ENCODE results near the gene PLA2G10.
"Not testable (repeated sequence)": the region's sequence is repeated elsewhere in the genome, so short reads cannot be mapped to it uniquely, and the experiment has no call there.

The PLA2G10 gene, protein sequence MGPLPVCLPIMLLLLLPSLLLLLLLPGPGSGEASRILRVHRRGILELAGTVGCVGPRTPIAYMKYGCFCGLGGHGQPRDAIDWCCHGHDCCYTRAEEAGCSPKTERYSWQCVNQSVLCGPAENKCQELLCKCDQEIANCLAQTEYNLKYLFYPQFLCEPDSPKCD

DNA sequence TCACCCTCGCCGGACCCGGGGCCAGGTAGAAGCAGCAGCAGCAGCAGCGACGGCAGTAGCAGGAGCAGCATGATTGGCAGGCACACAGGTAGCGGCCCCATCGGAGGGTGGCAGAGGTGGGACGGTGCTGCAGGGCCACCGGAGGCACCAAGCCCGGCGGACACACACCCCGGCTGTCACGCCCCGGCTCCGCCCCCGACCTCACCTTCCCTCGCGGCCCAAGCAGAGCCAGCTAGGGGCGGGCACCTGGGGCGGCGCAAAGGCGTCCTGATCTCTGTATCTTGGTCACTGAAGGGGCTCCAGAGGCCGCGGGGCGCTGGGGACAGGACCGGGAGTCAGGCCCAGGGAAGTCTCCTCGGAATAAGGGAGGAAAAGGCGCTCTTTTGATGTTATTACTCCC is at the start of gene PLA2G10:
Gene PLA2G10, minus strand, starts transcription at position 180 of the 400 bp plus-strand sequence. Its CDS starts 79 bp downstream, at position 101.
- DNase-seq, result not testable (repeated sequence)

DNA sequence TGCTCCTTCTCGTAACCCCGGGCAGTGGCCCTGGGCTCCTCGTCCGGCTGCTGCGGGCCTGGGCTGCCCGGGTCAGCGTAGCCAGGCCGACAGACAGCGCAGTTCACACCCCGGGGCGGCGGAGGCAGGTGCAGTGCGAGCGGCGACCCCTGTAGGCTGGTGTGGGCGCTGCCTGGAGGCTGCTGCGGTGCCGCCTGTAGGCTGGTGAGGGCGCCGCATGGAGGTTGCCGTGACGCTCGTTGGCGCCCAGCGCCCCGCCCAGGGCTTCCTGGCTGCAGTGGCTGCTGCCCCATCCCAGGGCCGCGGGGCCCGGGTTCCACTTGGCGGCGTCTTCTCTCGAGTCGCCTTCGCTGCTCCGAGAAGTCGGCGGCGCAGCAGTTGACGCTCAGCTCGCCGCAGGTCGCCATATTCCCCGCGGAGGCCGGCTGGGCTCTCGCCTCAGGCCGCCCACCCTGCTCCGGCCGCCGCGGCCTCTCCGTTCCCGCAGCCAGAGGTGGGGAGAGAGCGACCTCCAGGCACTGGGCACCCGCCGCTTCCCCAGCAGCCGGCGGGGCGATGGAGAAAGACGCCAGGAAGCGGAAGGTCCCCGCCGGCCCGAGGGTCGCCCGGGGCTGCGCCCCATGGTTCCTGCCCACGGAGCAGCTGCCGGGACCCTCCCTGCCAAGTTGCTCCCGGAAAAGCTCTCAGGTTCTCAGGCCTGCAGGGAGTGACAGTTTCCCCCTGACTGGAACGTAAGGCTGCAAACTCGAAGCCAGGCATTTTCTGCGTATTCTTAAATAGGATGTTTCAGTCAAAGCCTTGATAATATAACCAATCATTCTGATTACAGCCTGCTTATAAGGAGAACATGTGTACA is 48.4 kb upstream of the PLA2G10 start, which contains the start of gene NPIPA2:
Gene NPIPA2, plus strand, starts transcription at position 261 of the 856 bp plus-strand sequence. CDS start 5,533 bp downstream, outside the sequence.
- DNase-seq, result not testable (repeated sequence)

DNA sequence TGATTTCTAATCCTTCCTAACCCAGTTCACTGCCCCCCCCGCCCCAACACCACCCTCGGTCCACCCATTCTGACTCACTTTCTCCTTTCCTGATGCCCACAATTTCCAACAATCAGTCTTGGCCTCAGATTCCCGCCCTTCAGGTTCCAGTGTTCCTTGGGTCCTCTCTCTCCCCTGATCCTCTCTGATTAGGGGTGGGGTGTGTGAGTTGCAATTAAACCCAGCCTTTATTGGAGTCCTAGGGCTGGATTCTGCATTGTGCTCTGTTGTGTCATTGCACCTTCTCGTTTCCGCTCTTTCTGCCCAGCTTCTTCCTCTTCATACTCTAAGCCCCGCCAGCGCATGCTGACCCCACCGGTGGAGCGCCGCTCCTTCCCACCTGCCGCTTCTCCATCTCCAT is 47.7 kb upstream of the PLA2G10 start:
- DNase-seq, result not testable (repeated sequence)

DNA sequence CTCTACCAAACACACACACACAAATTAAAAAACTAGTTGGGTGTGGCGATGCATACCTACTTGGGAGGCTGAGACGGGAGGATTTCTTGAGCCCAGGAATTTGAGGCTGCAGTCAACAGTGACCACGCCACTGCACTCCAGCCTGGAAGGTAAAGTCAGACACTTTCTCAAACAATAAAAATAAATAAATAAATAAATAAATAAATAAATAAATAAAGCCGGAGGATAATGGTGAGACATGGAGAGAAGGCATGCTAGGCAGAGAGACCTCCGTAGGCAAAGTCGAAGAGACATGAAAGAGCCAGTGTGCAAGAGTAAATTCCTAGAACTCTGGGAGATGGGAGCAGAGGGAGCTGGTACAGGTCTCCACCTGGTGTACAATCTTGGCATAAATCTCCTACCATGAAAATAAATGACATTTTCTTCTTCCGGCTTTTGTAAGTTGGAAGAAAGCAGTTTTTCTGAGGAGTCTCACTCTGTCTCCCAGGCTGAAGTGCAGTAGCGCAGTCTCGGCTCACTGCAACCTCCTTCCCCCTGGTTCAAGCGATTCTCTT is 46.8 kb upstream of the PLA2G10 start:
- not testable (repeated sequence) for DNase-seq

DNA sequence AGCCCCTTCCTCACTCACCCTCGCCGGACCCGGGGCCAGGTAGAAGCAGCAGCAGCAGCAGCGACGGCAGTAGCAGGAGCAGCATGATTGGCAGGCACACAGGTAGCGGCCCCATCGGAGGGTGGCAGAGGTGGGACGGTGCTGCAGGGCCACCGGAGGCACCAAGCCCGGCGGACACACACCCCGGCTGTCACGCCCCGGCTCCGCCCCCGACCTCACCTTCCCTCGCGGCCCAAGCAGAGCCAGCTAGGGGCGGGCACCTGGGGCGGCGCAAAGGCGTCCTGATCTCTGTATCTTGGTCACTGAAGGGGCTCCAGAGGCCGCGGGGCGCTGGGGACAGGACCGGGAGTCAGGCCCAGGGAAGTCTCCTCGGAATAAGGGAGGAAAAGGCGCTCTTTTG is 39.1 kb upstream of the PLA2G10 start:
- not testable (repeated sequence) for DNase-seq

DNA sequence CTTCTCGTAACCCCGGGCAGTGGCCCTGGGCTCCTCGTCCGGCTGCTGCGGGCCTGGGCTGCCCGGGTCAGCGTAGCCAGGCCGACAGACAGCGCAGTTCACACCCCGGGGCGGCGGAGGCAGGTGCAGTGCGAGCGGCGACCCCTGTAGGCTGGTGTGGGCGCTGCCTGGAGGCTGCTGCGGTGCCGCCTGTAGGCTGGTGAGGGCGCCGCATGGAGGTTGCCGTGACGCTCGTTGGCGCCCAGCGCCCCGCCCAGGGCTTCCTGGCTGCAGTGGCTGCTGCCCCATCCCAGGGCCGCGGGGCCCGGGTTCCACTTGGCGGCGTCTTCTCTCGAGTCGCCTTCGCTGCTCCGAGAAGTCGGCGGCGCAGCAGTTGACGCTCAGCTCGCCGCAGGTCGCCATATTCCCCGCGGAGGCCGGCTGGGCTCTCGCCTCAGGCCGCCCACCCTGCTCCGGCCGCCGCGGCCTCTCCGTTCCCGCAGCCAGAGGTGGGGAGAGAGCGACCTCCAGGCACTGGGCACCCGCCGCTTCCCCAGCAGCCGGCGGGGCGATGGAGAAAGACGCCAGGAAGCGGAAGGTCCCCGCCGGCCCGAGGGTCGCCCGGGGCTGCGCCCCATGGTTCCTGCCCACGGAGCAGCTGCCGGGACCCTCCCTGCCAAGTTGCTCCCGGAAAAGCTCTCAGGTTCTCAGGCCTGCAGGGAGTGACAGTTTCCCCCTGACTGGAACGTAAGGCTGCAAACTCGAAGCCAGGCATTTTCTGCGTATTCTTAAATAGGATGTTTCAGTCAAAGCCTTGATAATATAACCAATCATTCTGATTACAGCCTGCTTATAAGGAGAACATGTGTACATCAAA is 9.3 kb upstream of the PLA2G10 start, which contains the start of gene NPIPA3:
Gene NPIPA3, plus strand, starts transcription at position 256 of the 856 bp plus-strand sequence. CDS start 5,533 bp downstream, outside the sequence.
- DNase-seq, result not testable (repeated sequence)

DNA sequence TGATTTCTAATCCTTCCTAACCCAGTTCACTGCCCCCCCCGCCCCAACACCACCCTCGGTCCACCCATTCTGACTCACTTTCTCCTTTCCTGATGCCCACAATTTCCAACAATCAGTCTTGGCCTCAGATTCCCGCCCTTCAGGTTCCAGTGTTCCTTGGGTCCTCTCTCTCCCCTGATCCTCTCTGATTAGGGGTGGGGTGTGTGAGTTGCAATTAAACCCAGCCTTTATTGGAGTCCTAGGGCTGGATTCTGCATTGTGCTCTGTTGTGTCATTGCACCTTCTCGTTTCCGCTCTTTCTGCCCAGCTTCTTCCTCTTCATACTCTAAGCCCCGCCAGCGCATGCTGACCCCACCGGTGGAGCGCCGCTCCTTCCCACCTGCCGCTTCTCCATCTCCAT is 8.6 kb upstream of the PLA2G10 start:
- not testable (repeated sequence) for DNase-seq

DNA sequence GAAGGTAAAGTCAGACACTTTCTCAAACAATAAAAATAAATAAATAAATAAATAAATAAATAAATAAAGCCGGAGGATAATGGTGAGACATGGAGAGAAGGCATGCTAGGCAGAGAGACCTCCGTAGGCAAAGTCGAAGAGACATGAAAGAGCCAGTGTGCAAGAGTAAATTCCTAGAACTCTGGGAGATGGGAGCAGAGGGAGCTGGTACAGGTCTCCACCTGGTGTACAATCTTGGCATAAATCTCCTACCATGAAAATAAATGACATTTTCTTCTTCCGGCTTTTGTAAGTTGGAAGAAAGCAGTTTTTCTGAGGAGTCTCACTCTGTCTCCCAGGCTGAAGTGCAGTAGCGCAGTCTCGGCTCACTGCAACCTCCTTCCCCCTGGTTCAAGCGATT is 7.8 kb upstream of the PLA2G10 start:
- DNase-seq, result not testable (repeated sequence)

DNA sequence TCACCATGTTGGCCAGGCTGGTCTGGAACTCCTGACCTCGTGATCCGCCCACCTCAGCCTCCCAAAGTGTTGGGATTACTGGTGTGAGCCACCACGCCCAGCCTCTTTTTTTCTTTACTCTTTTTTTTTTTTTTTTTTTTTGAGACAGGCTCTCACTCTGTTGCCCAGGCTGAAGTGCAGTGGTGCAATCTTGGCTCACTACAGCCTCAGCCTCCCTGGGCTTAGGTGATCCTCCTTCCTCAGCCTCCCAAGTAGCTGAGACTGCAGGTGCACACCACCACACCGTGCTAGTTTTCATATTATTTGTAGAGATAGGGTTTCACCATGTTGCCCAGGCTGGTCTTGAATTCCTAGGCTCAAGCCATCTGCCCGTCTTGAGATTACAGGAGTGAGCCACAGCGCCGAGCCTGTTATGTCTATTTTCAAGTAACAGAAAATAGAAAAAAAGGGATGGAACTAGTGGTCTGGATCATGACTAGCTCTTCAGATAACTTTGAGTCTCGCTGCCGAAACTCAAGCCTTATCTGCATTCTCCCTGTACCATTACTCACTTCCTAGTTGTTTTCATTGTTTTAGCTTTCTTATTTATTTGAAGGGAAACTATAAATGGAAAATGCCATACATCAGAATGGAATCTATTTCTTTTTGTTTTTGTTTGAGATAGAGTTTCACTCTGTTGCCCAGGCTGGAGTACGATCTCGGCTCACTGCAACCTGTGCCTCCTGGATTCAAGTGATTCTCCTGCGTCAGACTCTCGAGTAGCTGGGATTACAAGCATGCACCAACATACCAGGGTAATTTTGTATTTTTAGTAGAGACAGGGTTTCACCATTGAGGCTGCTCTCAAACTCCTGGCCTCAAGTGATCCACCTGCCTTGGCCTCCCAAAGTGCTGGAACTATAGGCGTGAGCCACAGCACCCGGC is 8.0 kb downstream of the PLA2G10 start:
- DNase-seq, result not testable (repeated sequence)

DNA sequence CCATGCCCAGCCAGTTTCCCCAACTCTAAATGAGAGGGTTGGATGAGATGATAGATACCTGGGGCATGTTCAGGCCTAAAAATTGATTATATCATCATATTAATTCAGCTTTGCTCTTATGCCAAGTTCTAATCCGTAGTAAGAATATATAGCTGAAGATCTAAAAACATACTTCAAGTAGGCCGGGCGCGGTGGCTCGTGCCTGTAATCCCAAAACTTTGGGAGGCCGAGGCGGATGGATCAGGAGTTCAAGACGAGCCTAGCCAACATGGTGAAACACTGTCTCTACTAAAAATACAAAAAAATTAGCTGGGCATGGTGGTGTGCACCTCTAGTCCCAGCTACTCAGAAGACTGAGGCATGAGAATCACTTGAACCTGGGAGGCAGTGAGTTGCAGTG is 12.0 kb downstream of the PLA2G10 start:
- no peak for DNase-seq

DNA sequence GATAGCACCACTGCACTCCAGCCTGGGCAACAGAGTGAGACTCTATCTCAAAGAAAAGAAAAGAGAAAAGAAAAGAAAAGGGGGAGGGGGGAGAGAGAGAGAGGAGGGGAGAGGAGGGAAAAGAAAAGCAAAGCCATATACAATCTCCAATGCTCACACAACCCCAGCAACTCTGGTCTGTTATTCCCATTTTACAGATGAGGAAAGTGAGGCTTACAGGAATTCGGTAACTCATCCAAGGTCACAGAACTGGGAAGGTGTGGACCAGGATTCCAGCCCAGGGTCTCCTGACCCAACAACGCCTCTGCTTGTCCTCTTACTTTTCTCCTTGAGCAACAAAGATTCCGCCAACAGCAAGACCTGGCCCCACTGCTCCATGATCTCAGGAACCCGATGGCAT is 13.0 kb downstream of the PLA2G10 start:
- no peak for DNase-seq

DNA sequence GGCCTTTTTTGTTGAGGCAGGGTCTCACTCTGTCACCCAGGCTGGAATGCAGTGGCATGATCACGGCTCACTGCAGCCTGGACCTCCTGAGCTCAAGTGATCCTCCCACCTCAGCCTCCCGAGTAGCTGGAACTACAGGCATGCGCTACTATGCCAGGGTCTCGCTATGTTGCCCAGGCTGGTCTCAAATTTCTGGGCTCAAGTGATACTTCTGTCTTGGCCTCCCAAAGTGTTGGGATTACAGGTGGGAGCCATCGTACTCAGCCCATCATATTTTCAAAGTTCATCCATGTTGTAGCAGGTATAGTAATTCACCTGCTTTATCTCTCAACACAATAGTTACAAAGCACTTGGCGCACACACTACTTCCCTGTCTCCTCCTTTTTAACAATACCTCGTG is 13.7 kb downstream of the PLA2G10 start:
- DNase-seq, result not testable (repeated sequence)

DNA sequence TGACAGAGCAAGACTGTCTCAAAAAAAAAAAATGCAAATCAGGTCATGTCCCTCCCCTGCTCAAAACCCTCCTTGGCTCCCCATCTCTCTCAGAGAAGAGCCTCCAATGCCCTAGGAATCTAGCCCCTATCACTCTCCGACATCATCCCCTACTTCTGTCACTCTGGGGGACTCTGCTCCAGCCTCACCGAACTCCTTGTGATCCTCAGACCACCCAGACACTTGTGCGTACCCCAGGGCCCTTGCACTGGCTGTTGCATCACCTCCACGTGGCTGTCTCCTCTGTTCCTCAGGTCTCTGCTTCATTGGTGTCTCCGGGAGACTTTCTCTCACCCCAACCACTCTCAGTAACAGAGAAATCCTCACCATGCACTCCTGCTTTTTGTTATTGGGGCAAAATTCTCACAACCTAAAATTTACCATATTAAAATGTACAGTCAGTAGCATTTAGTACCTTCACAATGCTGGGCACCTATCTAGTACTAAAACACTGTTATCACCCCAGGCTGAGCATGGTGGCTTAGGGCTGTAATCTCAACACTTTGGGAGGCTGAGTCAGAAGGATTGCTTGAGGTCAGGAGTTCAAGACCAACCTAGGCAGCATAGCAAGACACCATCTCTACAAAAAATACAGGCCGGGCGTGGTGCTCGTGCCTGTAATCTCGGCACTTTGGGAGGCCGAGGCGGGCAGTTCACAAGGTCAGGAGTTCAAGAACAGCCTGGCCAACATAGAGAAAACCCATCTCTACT is 15.2 kb downstream of the PLA2G10 start:
- DNase-seq, result no peak

DNA sequence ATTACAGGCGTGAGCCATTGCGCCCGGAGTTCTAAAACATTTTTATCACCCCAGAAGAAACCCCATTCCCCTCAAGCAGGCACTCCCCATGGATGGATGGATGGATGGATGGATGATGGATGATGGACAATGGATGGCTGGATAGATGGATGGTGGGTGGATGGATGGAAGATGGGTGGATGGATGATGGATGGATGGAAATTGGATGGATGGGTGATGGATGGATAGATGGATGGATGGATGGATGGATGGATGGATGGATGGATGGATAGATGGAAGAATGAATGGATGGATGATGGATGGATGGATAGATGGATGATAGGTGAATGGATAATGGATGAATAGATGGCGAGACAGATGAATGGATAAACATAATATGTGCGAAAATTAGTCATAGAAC is 16.5 kb downstream of the PLA2G10 start:
- no peak for DNase-seq

DNA sequence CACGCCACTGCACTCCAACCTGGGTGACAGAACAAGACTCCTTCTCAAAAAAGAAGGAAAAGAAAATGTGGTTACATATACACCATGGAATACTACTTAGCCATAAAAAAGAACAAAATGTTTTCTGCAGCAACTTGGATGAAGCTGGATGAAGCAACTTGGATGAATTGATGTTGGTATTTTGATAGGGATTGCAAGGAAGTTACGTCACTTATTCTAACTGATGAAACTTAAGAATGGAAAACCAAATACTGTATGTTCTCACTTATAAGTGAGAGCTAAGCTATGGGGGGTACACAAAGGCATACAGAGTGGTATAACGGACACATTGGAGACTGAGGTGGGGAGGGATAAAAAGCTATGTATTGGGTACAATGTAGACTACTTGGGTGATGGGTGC is 17.5 kb downstream of the PLA2G10 start:
- no peak for DNase-seq

DNA sequence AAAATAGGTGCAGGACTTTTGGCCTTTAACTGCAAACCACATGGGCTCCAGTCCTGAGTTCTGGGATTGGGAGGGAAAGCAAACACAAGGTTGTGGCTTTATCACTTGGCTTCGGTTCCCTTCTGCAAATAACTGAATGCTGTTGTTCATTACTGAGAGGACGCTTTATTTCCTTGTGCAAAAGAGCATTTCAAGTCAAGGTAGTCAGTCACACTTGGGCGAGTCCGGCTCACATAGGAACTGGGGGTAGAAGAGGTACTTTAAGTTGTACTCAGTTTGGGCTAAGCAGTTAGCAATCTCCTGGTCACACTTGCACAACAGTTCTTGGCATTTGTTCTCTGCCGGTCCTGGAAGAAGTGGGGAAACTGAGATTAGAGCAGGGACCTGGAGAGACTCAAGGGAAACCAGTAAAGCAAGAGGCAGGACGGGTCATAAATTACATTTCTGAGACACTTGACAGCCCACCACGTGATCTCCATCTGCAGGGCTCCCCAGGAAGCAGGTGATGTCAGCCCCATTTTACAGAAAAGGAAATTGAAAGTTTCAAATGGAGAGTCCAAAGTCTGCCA is 21.6 kb downstream of the PLA2G10 start:
- no peak for DNase-seq

DNA sequence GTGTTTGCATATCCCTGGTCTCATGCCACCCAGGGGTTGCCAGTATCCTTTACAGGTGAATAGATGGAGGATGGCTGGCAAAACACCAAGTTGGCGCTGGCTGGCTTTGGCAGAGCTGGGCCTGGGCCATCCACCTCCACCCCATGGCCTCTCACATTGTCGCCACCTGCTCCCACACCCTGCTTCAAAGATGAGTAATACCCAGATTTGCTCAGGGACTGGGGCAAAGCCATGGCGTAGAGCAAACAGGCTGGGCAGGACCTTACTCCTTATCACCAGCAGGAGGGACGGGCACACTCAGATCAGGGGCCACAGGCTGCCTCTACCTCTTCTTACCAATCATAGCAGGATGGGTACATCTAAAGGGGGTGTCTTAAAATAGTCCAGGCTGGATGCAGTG is 24.3 kb downstream of the PLA2G10 start:
- no peak for DNase-seq

DNA sequence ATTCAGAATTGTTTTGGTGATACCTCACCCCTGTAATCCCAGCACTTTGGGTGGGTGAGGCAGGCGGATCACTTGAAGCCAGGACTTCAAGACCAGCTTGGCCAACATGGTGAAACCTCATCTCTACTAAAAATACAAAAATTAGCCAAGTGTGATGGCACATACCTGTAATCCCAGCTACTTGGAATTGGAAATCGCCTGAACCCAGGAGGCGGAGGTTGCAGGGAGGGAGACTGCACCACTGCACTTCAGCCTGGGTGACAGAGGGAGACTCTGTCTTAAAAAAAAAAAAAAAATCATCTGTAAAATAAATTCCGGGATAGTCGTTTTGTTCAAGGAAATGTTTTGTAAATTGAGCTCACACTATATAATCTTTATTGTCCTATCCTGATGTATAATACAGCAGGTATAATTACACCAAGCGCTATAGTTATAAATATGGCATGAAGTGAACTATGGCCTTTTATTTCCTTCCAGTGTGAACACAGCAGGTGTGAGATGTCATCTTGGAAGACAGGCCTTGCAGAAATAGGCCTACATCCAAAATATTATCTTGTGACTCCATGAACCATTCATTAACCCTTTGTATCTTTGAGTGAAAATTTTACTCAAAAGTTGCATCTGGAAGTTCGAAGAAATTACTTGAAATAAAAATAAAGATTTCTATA is 25.4 kb downstream of the PLA2G10 start:
- no peak for DNase-seq

DNA sequence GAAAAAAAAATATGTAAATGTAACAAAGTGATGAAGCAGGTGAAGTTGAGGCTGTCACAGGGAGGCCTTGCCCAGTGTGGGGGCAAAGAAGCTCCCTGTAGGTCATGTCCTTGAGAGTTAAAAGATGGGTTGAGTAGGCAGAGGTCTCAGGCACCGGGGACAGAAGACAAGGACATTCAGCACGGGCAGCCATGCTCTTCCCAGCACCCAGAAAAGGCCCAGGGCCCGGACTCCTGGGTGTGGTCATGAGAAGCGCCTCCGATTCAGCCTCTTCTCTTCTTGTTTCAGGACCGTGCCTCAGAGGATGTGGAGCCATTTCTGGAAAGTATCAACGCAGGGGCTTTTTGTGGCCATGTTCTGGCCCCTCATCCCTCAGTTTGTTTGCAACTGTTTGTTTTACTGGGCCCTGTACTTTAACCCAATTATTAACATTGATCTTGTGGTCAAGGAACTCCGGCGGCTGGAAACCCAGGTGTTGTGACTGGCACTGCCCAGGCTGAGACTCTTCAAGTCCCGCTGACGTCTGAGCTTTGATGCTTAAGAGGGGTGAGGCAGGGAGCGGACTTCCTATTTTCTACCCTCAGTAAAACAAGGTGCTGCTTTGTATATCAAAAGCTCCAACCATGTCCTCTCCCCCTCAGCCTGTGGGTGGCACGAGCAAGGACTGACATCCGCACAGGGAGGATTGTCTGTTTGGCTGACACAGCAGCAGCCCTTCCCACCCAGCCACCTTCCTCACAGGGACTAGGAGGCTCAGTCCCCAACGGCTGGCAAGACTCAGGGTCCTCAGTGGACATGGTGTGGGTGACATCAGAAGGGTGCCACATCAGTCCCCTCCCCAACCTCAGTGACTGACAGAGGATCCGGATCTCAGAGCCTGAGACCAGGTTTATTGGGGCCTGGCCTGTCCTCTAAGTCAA is 26.5 kb downstream of the PLA2G10 start:
- no peak for DNase-seq
